SHP77 treated with DMSO at 0.1 percent for 48 hours (cell line): ENCODE results near the gene PDSS2.
"Not testable (repeated sequence)": the region's sequence is repeated elsewhere in the genome, so short reads cannot be mapped to it uniquely, and the experiment has no call there.

Source experiments
- DNase-seq: peaks from one replicate; lab custom pipeline; 2025; lab: John Stamatoyannopoulos, UW

The PDSS2 gene

GRCh38 chr6:107118540-107118939 is 340.8 kb downstream of the PDSS2 start:
- DNase-seq: not testable (repeated sequence)

- no peak for DNase-seq
These were observed 342.4 kb downstream of the PDSS2 start for GRCh38 chr6:107116931-107117330.

GRCh38 chr6:107116328-107116892 is 343.0 kb downstream of the PDSS2 start:
- peak; percentile 68 for DNase-seq

GRCh38 chr6:107115695-107116327 is 343.6 kb downstream of the PDSS2 start:
- DNase-seq: peak; percentile 59

- no peak for DNase-seq
These were observed 344.3 kb downstream of the PDSS2 start, which contains the start of gene BEND3 for GRCh38 chr6:107114926-107115694. Gene BEND3, minus strand, starts transcription at chr6:107115515. Its CDS starts 16,230 bp downstream, at chr6:107099285.

GRCh38 chr6:107114213-107114925 is 345.0 kb downstream of the PDSS2 start:
- peak; percentile 39 for DNase-seq

GRCh38 chr6:107110200-107110599 is 349.2 kb downstream of the PDSS2 start:
- no peak for DNase-seq

- no peak for DNase-seq
These were observed 351.0 kb downstream of the PDSS2 start for GRCh38 chr6:107108201-107108890.

- DNase-seq: no peak
These were observed 351.6 kb downstream of the PDSS2 start for GRCh38 chr6:107107791-107108190.

GRCh38 chr6:107106165-107106564 is 353.2 kb downstream of the PDSS2 start:
- DNase-seq: no peak

GRCh38 chr6:107105511-107106116 is 353.8 kb downstream of the PDSS2 start:
- DNase-seq: no peak

- DNase-seq: no peak
These were observed 356.3 kb downstream of the PDSS2 start for GRCh38 chr6:107103082-107103481.
